Measurements from ENCODE around the gene ARHGAP26.

GRCh38 chr5:143025376-143025775 is 255.2 kb downstream of the ARHGAP26 start:
- no peak for TF ChIP-seq CTCF (IDR thresholded peaks at IDR 0.05)
- TF ChIP-seq POLR2A (IDR thresholded peaks at IDR 0.05) = no peak
